Smooth muscle cell (in vitro differentiated cells): ENCODE measurements around the gene TMEM94. TPM values are rescaled to one million over a fixed set of nuclear protein-coding genes. Genes with fewer than 3 reads are reported as not detected.

Source experiments
- DNase-seq: peaks from one replicate; lab custom pipeline; 2025; ENCODE audit not compliant: unreplicated experiment; lab: John Stamatoyannopoulos, UW
- H2AFZ ChIP-seq: fragments of 200-600 bp; sonication (generic); 2 replicates; pipeline ENCODE4 v1.6.0; 2016; ENCODE audit warnings: antibody characterized with exemption, low read depth, mild to moderate bottlenecking
- H3F3A ChIP-seq: fragments of 200-600 bp; sonication (generic); 2 replicates; pipeline ENCODE4 v1.6.0; 2017; ENCODE audit warnings: antibody characterized with exemption, low read depth
- H3K27ac ChIP-seq: fragments of 200-600 bp; sonication (generic); 2 replicates; pipeline ENCODE4 v1.5.1; 2016; ENCODE audit warnings: low read depth, mild to moderate bottlenecking
- H3K27me3 ChIP-seq: fragments of 200-600 bp; sonication (generic); 2 replicates; pipeline ENCODE4 v1.6.1; 2016; ENCODE audit warnings: low read depth, mild to moderate bottlenecking
- H3K36me3 ChIP-seq: fragments of 200-600 bp; sonication (generic); 2 replicates; pipeline ENCODE4 v1.5.1; 2016; ENCODE audit warnings: low read depth
- H3K4me1 ChIP-seq: fragments of 200-600 bp; sonication (generic); 2 replicates; pipeline ENCODE4 v1.5.1; 2016; ENCODE audit warnings: low read depth
- H3K4me2 ChIP-seq: fragments of 200-600 bp; sonication (generic); 2 replicates; pipeline ENCODE4 v1.6.0; 2016; ENCODE audit warnings: mild to moderate bottlenecking
- H3K4me3 ChIP-seq: fragments of 200-600 bp; sonication (generic); 2 replicates; pipeline ENCODE4 v1.5.1; 2016; ENCODE audit warnings: mild to moderate bottlenecking
- H3K79me2 ChIP-seq: fragments of 200-600 bp; sonication (generic); 2 replicates; pipeline ENCODE4 v1.6.0; 2016; ENCODE audit warnings: low read depth, mild to moderate bottlenecking
- H3K9ac ChIP-seq: fragments of 200-600 bp; sonication (generic); 2 replicates; pipeline ENCODE4 v1.6.0; 2016; ENCODE audit warnings: low read depth
- H3K9me3 ChIP-seq: fragments of 200-600 bp; sonication (generic); replicated peaks from 2 replicates; pipeline ENCODE4 v1.5.1; 2016; ENCODE audit warnings: low read depth
- H4K20me1 ChIP-seq: fragments of 200-600 bp; sonication (generic); 2 replicates; pipeline ENCODE4 v1.6.0; 2016; ENCODE audit warnings: low read depth
- WGBS: methylation state at CpG from one replicate; pipeline ENCODE4 v1.1.7; 2016; ENCODE audit warnings: low lambda C conversion rate; 5-methylcytosine and 5-hydroxymethylcytosine counted together
- polyA plus RNA-seq: library from polyadenylated mRNA; unstranded; fragments of >200 nt; fragmentation: Nextera tagmentation; extraction: Ambion mirVana; gene quantifications from 2 replicates; pipeline ENCODE4 v1.2.1, GENCODE V29; 2016
- total RNA-seq: library from RNA; depleted of rRNA; stranded (reverse); fragments of >200 nt; gene quantifications from 2 replicates; pipeline ENCODE4 v1.2.3, GENCODE V29; 2014
- TF ChIP-seq, protein P1 (sequence below): fragments of 200-600 bp; sonication (generic); IDR thresholded peaks from 2 replicates; pipeline ENCODE4 v1.5.1; 2017; ENCODE audit warnings: borderline replicate concordance, mild to moderate bottlenecking, antibody characterized with exemption; ENCODE audit not compliant: insufficient read depth, poor library complexity, severe bottlenecking

TMEM94 gene
- total and polyA plus RNA-seq, 2 experiments from 2014 or later: 26.3 to 35.9 TPM

DNA sequence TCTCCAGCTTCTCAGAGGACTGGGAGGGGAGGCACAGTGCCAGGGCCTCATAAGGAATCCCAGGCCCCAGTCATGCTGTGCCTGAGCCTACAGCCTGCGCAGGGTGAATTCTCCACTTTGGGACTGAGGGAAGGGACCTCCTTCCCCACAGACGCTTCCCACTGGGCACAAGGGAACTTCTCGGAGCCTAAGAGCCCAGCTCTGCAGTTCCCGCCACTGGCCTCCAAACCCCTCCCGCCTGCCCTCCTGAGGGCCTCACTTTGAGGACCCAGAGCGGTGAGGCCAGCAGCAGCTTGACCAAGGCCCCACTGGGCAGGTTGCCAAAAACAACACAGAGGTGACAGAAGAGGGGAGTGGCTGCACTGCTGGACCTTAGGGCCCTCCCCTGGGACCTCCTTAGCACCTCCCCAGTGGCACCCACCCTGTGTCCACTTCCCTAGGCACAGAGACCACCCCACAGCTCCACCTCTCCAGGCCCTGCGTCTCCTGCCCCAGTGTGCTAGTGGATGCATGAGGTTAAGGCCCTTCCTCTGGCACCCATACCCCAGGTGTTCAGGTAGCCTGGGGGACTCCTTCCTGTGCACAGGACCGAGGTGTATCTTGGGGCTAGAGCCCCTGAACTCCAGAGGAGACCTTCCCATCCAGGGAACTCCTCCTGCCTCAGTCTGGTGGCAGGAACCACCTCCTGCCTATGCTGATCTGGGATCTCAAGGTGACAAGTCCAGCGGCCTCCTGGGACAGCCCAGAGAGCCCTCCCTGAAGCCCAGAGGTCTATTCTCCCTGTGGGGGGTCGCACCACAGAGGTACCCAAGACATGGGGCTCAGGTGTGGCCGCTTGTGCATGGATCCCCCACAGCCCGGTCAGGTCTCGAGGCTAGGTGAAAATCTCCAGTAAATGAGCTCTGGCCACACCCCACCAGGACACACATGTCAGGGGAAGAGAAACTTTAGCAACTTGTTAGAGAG lies 55.5 kb downstream of the TMEM94 start:
- Histone ChIP-seq H3K9me3 (no peaks in the 10 kb centered on the region), H3K27me3 (no peaks in the 10 kb centered on the region), H3K4me1 (peaks cover 10% of the 10 kb centered on the region), H3K36me3 (no peaks in the 10 kb centered on the region), H3K27ac (no peak overlapping the region), H2AFZ (no peak overlapping the region), H4K20me1 (peaks cover 71% of the 10 kb centered on the region), H3F3A (no peaks in the 10 kb centered on the region), H3K4me2 (no peak overlapping the region), H3K9ac (no peak overlapping the region), H3K79me2 (peaks cover 15% of the 10 kb centered on the region), H3K4me3 (no peak overlapping the region)
- DNase-seq: no peak
- 84% methylated on average over 13 of the region's 13 CpGs for WGBS
- TF ChIP-seq, protein P1, sequence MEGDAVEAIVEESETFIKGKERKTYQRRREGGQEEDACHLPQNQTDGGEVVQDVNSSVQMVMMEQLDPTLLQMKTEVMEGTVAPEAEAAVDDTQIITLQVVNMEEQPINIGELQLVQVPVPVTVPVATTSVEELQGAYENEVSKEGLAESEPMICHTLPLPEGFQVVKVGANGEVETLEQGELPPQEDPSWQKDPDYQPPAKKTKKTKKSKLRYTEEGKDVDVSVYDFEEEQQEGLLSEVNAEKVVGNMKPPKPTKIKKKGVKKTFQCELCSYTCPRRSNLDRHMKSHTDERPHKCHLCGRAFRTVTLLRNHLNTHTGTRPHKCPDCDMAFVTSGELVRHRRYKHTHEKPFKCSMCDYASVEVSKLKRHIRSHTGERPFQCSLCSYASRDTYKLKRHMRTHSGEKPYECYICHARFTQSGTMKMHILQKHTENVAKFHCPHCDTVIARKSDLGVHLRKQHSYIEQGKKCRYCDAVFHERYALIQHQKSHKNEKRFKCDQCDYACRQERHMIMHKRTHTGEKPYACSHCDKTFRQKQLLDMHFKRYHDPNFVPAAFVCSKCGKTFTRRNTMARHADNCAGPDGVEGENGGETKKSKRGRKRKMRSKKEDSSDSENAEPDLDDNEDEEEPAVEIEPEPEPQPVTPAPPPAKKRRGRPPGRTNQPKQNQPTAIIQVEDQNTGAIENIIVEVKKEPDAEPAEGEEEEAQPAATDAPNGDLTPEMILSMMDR: no peak

DNA sequence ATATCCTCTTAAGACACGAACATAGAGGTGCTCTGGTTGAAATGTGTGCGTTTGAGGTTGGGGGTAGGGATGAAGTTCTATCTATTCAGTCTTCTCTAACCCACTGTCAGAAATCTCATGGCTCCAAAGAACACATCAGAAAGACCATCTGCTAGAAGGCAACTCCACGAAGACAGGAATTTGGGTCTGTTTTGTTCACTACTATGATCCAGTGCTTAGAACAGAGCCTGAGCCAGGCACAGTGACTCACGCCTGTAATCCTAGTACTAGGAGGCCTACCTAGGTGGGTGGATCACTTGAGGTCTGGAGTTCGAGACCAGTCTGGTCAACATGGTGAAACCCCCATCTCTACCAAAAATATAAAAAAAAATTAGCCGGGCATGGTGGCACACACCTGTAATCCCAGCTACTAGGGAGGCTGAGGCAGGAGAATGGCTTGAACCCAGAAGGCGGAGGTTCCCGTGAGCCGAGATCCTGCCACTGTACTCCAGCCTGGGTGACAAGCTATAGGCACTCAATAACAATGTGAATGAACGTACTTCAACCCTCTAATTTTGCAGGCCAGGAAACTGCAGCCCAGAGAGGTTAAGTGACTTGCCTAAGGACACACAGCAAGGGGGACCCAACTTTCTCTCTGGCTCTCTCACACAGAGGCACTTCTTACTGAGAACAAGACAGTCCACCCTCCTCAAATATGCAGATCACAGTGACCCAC lies 56.6 kb downstream of the TMEM94 start:
- Histone ChIP-seq H3K4me3 (no peak overlapping the region), H3K9me3 (no peaks in the 10 kb centered on the region), H3F3A (no peaks in the 10 kb centered on the region), H3K27ac (no peak overlapping the region), H3K9ac (no peak overlapping the region), H4K20me1 (peaks cover 67% of the 10 kb centered on the region), H3K27me3 (no peaks in the 10 kb centered on the region), H2AFZ (no peak overlapping the region), H3K36me3 (no peaks in the 10 kb centered on the region), H3K79me2 (peaks cover 15% of the 10 kb centered on the region), H3K4me2 (no peak overlapping the region), H3K4me1 (peaks cover 18% of the 10 kb centered on the region)
- TF ChIP-seq, protein P1: no peak
- WGBS: 62% methylated on average over 10 of the region's 10 CpGs
- DNase-seq: no peak

DNA sequence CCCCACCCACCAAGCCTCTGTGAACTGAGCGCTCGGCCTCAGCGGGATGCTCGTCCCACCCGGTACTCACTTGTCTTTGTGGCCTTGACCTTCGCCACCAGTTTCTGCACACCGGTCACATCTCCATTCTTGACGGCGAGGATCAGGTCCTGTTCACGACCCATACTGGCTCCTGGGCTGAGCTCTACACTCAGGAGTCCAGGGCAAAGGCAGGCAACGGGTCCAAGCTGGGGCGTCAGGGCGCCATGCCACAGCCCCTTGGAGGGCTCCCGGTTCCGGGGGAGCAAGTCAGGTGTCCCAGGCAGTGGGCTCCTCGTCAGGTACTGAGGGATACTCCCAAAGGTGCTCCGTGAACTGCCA lies 57.2 kb downstream of the TMEM94 start:
- Histone ChIP-seq H3K36me3 (no peaks in the 10 kb centered on the region), H4K20me1 (peaks cover 61% of the 10 kb centered on the region), H3K4me2 (no peak overlapping the region), H3K9ac (no peak overlapping the region), H3K27ac (no peak overlapping the region), H3F3A (no peaks in the 10 kb centered on the region), H3K4me1 (peaks cover 18% of the 10 kb centered on the region), H2AFZ (no peak overlapping the region), H3K79me2 (peaks cover 15% of the 10 kb centered on the region), H3K27me3 (no peaks in the 10 kb centered on the region), H3K9me3 (no peaks in the 10 kb centered on the region), H3K4me3 (no peak overlapping the region)
- 96% methylated on average over 17 of the region's 17 CpGs for WGBS
- DNase-seq: no peak
- TF ChIP-seq, protein P1: no peak
